Mesodermal cell (in vitro differentiated cells): ENCODE data around the gene C16orf74.

Source experiments
- H3K27ac ChIP-seq: 2 replicates; pipeline ENCODE4 v1.7.0; 2013; ENCODE audit warnings: mild to moderate bottlenecking, low read depth, low read length, moderate library complexity; ENCODE audit not compliant: severe bottlenecking
- H3K36me3 ChIP-seq: 2 replicates; pipeline ENCODE4 v1.7.1; 2013; ENCODE audit warnings: mild to moderate bottlenecking, low read length, moderate library complexity; ENCODE audit not compliant: control insufficient read depth, insufficient read depth
- H3K4me1 ChIP-seq: one replicate; pipeline ENCODE4 v1.7.1; 2013; ENCODE audit warnings: mild to moderate bottlenecking, low read length; ENCODE audit not compliant: insufficient read depth, control insufficient read depth, poor library complexity, severe bottlenecking
- H3K4me3 ChIP-seq: 2 replicates; pipeline ENCODE4 v1.7.0; 2013; ENCODE audit warnings: low read length, control low read depth, mild to moderate bottlenecking; ENCODE audit not compliant: insufficient read depth, poor library complexity, severe bottlenecking; ENCODE audit errors: extremely low read depth
- H3K9me3 ChIP-seq: 2 replicates; pipeline ENCODE4 v1.7.1; 2013; ENCODE audit warnings: mild to moderate bottlenecking, low read length, moderate library complexity; ENCODE audit not compliant: control insufficient read depth
- WGBS, 2 experiments: methylation state at CpG; one replicate each; pipeline ENCODE4 v1.1.5; 2013; ENCODE audit warnings: missing lambda C conversion rate in 2 of 2; ENCODE audit not compliant: insufficient coverage in 2 of 2; 5-methylcytosine and 5-hydroxymethylcytosine counted together

C16orf74 gene

GRCh38 chr16:85788819-85789218 is 37.9 kb upstream of the C16orf74 start:
- H3K36me3 ChIP-seq: peaks cover 84% of the 10 kb centered on the region
- H3K9me3 ChIP-seq: peaks cover 4% of the 10 kb centered on the region
- no peaks in the 10 kb centered on the region for H3K4me1 ChIP-seq
- WGBS, 2 experiments: 95 to 98% methylated on average over 8 to 9 of the region's 11 CpGs
- H3K4me3 ChIP-seq: no peak overlapping the region
- H3K27ac ChIP-seq: no peak overlapping the region

- no peak overlapping the region for H3K27ac ChIP-seq
- peaks cover 79% of the 10 kb centered on the region for H3K36me3 ChIP-seq
- H3K4me3 ChIP-seq: no peak overlapping the region
- H3K4me1 ChIP-seq: no peaks in the 10 kb centered on the region
- 93 to 100% methylated on average over 1 to 2 of the region's 2 CpGs for WGBS, 2 experiments
- H3K9me3 ChIP-seq: no peaks in the 10 kb centered on the region
These were observed 35.0 kb upstream of the C16orf74 start for GRCh38 chr16:85785927-85786326.

DNA sequence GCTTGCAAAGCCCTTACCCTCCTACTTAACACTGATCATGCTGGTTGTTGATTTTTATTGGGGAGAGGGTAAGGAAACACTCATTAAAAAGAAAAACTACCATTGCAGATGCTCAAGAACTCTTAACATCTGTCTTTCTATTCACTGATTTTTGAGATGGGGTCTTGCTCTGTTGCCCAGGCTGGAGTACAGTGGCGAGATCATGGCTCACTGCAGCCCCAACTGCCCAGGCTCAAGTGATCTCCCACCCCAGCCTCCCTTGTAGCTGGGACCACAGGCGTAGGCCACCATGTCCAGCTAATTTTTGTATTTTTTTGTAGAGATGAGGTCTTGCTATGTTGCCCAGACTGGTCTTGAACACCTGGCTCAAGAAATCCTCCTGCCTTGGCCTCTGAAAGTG is 33.9 kb upstream of the C16orf74 start:
- WGBS, 2 experiments: 100% methylated on average over 1 to 2 of the region's 2 CpGs
- H3K9me3 ChIP-seq: no peaks in the 10 kb centered on the region
- H3K27ac ChIP-seq: no peak overlapping the region
- peaks cover 82% of the 10 kb centered on the region for H3K36me3 ChIP-seq
- H3K4me1 ChIP-seq: no peaks in the 10 kb centered on the region
- no peak overlapping the region for H3K4me3 ChIP-seq

GRCh38 chr16:85783441-85783840 is 32.5 kb upstream of the C16orf74 start:
- H3K27ac ChIP-seq: no peak overlapping the region
- no peaks in the 10 kb centered on the region for H3K4me1 ChIP-seq
- H3K36me3 ChIP-seq: peaks cover 87% of the 10 kb centered on the region
- WGBS, 2 experiments: 95 to 97% methylated on average over 7 to 8 of the region's 8 CpGs
- H3K4me3 ChIP-seq: no peak overlapping the region
- no peaks in the 10 kb centered on the region for H3K9me3 ChIP-seq

DNA sequence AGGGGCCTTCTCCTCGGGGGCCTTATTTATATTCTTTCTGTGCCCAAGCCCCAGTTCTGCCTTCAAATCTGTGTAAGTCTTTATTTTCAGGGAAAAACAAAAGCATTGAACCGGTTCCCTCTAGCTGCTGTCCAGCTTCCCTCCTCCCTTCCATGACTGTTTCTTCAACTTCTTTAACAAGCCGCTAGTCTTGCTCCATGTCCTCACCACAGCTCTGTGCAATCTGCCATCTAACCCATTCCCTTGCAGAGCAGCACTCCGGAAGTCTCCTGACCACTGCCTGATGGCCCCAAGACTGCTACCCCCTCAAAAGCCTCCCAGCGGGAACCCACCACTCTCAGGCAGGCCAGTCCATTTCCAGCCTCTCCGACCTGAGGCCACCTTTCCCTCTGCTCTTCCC is 31.6 kb upstream of the C16orf74 start:
- H3K36me3 ChIP-seq: peaks cover 87% of the 10 kb centered on the region
- no peak overlapping the region for H3K4me3 ChIP-seq
- no peak overlapping the region for H3K27ac ChIP-seq
- no peaks in the 10 kb centered on the region for H3K9me3 ChIP-seq
- H3K4me1 ChIP-seq: no peaks in the 10 kb centered on the region
- WGBS, 2 experiments: 92 to 96% methylated on average over 5 to 6 of the region's 6 CpGs

DNA sequence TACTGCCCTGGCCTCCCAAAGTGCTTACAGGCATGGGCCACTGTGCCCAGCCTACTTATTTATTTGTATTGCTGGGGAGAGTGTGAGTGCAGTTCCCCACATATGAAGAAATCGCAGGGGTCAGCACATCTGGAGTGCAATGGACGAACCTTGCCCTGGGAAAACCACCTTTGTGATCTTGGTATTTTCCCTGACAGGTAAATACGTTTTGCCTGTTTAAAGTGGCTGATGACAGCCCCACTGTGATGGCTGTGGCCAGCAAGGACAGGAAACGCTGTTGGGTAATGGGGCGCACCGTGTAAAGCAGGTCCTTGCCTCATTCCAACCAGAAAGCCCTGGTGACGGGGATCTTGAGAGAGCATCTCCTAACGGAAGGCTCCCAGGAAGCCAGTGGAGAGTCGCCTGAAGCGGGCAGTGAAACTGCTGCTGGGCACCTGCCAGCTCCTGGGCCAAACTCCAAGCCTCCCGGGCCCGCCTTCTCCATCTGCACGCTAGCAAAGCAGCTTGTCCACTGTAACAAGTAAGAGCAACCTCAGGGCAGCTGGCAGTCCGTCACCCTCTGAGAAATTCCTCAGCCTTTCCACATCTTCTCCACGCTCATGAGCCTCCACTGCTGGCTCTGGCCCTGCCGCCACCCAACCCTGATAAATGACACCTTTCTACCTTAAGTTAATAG is 30.9 kb upstream of the C16orf74 start:
- Histone ChIP-seq H3K4me3 (no peak overlapping the region), H3K36me3 (peaks cover 87% of the 10 kb centered on the region), H3K9me3 (no peaks in the 10 kb centered on the region), H3K4me1 (no peaks in the 10 kb centered on the region), H3K27ac (no peak overlapping the region)
- WGBS, 2 experiments: 93 to 98% methylated on average over 13 to 16 of the region's 16 CpGs

GRCh38 chr16:85781156-85781555 is 30.3 kb upstream of the C16orf74 start:
- H3K4me3 ChIP-seq: no peak overlapping the region
- H3K36me3 ChIP-seq: peaks cover 85% of the 10 kb centered on the region
- WGBS, 2 experiments: 97 to 99% methylated on average over 6 of the region's 10 CpGs
- no peaks in the 10 kb centered on the region for H3K9me3 ChIP-seq
- no peak overlapping the region for H3K27ac ChIP-seq
- H3K4me1 ChIP-seq: no peaks in the 10 kb centered on the region

DNA sequence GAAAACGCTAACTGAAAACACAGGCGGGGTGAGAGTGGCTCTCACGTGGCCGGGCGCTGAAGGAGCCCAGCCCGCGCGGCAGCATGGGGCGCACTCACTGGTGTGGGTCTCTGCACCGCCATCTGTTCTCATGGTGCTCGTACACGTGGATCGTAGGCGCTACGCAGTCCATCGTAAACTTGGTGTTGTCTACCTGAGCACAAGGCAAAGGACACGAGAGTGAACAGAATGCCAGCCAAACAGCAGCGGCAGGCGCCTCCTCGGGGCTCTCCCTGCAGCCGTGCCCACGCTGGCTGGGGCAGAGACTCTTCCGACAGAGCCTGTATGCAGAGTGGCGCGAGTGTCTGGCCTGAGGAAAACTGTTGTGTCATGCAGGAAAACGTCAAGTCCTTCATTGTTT is 29.4 kb upstream of the C16orf74 start:
- Histone ChIP-seq H3K4me3 (no peak overlapping the region), H3K9me3 (no peaks in the 10 kb centered on the region), H3K4me1 (no peaks in the 10 kb centered on the region), H3K36me3 (peaks cover 81% of the 10 kb centered on the region), H3K27ac (no peak overlapping the region)
- WGBS, 2 experiments: 91 to 93% methylated on average over 26 of the region's 26 CpGs

DNA sequence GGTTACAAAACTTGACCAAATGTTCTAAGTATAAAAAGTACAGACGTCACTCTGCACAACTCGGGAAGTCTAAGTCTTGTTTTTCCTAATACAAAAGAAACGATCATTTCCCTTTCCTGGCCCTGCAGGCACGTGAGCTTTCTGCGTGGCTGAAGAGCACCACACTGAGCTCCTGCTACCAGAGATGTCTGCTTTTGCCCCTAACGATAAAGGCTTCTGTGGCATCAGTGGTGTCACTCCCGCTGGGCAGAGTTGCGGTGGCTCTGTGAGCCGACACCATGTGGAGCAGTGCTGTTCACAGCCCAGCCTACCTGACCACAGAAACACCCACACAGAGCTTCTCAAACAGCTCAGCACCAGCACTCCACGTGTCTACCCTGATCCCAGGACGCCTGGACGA is 28.0 kb upstream of the C16orf74 start:
- Histone ChIP-seq H3K4me1 (no peaks in the 10 kb centered on the region), H3K4me3 (no peak overlapping the region), H3K27ac (no peak overlapping the region), H3K36me3 (peaks cover 72% of the 10 kb centered on the region), H3K9me3 (no peaks in the 10 kb centered on the region)
- WGBS, 2 experiments: 95 to 100% methylated on average over 7 to 10 of the region's 12 CpGs

DNA sequence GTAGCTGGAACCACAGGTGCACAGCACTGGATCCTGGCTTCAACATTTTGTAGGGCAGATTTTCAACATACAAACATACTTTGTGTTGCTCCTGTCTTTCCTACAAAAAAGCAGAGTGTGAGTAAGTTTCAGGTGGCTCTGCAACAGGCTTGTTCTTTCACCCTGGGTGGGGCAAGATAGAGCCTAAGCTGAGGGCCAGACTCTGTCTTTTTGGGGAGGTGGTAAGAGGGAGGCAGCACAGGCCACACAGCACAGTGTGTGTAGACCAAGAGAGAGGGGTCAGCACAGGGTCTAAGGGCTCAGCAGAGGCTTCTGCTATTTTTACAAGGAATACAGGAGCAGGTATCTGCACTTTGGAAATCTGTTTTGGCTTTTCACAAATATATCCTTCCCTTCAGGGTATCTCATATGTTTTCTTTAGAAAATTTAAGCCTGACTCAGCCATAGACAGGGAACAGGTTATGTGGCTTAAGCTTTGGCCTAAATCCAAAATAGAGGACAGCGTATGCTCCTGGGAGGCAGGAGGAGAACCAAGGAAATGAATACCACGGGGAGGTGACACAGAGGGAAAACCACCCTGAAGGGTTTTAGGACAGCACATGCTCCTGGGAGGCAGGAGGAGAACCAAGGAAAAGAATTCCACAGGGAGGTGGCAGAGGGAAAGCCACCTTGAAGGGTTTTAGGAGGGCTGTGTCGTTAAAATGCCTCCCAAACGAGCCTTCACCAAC is 26.9 kb upstream of the C16orf74 start:
- H3K9me3 ChIP-seq: no peaks in the 10 kb centered on the region
- H3K27ac ChIP-seq: no peak overlapping the region
- no peak overlapping the region for H3K4me3 ChIP-seq
- no peaks in the 10 kb centered on the region for H3K4me1 ChIP-seq
- 87 to 94% methylated on average over 4 of the region's 4 CpGs for WGBS, 2 experiments
- H3K36me3 ChIP-seq: peaks cover 66% of the 10 kb centered on the region

DNA sequence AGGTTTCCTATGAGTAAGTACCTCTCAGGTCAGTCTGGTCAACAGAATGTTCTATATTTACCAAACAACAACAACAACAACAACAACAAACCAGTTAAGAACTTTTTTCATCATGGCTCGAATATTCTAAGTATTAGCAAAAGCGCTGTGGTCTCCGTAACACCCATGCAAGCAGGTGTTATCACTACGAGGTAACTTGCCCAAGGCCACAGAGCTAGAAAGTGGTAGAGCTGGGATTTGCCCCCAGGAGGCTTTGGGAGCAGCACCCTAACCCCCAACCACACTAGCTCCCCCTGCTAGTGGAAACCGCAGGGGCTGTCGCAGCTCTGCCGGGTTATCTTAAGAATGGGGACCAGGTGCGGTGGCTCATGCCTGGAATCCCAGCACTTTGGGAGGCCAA is 23.9 kb upstream of the C16orf74 start:
- H3K4me3 ChIP-seq: no peak overlapping the region
- no peaks in the 10 kb centered on the region for H3K4me1 ChIP-seq
- 97 to 100% methylated on average over 3 to 6 of the region's 8 CpGs for WGBS, 2 experiments
- H3K36me3 ChIP-seq: peaks cover 42% of the 10 kb centered on the region
- no peak overlapping the region for H3K27ac ChIP-seq
- H3K9me3 ChIP-seq: no peaks in the 10 kb centered on the region
